GM19438 (cell line): ENCODE results near the gene GHDC.
A peak's percentile ranks its signal among the peaks of the same experiment; 100 is the strongest.

Experiments used
- ATAC-seq: cut with Tn5 transposase; IDR thresholded peaks from one replicate; pipeline ENCODE4 v1.9.1; 2021; ENCODE audit warnings: low read depth; ENCODE audit not compliant: unreplicated experiment

The GHDC gene

GRCh38 chr17:42184713-42185620 is 9.3 kb downstream of the GHDC start, which contains the start of gene HCRT:
TSS of gene HCRT (minus strand) at chr17:42185452. CDS start at chr17:42185365, 87 bp downstream.
- no peak for ATAC-seq

GRCh38 chr17:42183741-42184711 is 10.3 kb downstream of the GHDC start:
- peak; percentile 55 for ATAC-seq

- ATAC-seq: no peak
Observed at GRCh38 chr17:42182927-42183734, 11.2 kb downstream of the GHDC start.

GRCh38 chr17:42181851-42182207 is 12.5 kb downstream of the GHDC start:
- ATAC-seq: no peak

GRCh38 chr17:42180922-42181850 is 13.1 kb downstream of the GHDC start, which contains the start of gene KCNH4:
TSS of gene KCNH4 (minus strand) at chr17:42181142. CDS start at chr17:42180945, 197 bp downstream.
- no peak for ATAC-seq

GRCh38 chr17:42180411-42180921 is 13.8 kb downstream of the GHDC start:
- no peak for ATAC-seq

GRCh38 chr17:42179911-42180410 is 14.3 kb downstream of the GHDC start:
- no peak for ATAC-seq

- no peak for ATAC-seq
Observed at GRCh38 chr17:42179335-42179734, 15.0 kb downstream of the GHDC start.

- no peak for ATAC-seq
Observed at GRCh38 chr17:42178817-42179216, 15.5 kb downstream of the GHDC start.

GRCh38 chr17:42177684-42178083 is 16.6 kb downstream of the GHDC start:
- ATAC-seq: no peak

- ATAC-seq: no peak
Observed at GRCh38 chr17:42174126-42174783, 20.0 kb downstream of the GHDC start.

GRCh38 chr17:42171831-42172230 is 22.5 kb downstream of the GHDC start:
- no peak for ATAC-seq

- no peak for ATAC-seq
Observed at GRCh38 chr17:42169351-42169750, 24.9 kb downstream of the GHDC start.

- no peak for ATAC-seq
Observed at GRCh38 chr17:42167807-42168206, 26.5 kb downstream of the GHDC start.

- no peak for ATAC-seq
Observed at GRCh38 chr17:42166196-42166763, 28.0 kb downstream of the GHDC start.

- ATAC-seq: no peak
Observed at GRCh38 chr17:42165751-42166150, 28.5 kb downstream of the GHDC start.

- no peak for ATAC-seq
Observed at GRCh38 chr17:42163696-42164407, 30.4 kb downstream of the GHDC start.
